HG03060 (cell line): Measurements from ENCODE around the gene DAAM2.

Experiments used
- ATAC-seq: cut with Tn5 transposase; IDR thresholded peaks from one replicate; pipeline ENCODE4 v1.9.1; 2021; ENCODE audit warnings: low read depth, moderate number of reproducible peaks; ENCODE audit not compliant: unreplicated experiment

Gene DAAM2

GRCh38 chr6:39903656-39904055 is 111.5 kb downstream of the DAAM2 start:
- no peak for ATAC-seq

GRCh38 chr6:39904946-39905639 is 112.9 kb downstream of the DAAM2 start:
- no peak for ATAC-seq

DNA sequence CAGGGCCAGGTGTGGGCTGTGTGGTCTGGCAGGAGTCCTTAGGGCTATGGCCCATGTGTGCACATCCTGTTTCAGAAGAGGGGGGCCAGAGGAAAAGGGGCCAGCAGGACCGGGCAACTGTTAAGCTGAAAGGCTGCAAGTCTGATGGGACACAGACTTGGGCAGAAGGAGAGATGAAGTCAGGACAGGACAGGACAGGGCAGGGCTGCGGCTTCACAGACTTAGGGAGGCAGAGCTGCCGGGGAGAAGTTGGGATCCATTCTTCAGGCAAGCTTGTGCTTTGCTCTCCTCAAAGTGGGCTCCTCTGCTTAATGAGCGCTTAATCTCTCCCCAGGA is 113.4 kb downstream of the DAAM2 start:
- ATAC-seq = no peak

- ATAC-seq = no peak
Observed at GRCh38 chr6:39906318-39906761, 114.2 kb downstream of the DAAM2 start.

- ATAC-seq = no peak
Observed at GRCh38 chr6:39907871-39908575, 115.8 kb downstream of the DAAM2 start.

- ATAC-seq = no peak
Observed at GRCh38 chr6:39908838-39909583, 116.8 kb downstream of the DAAM2 start.

GRCh38 chr6:39909701-39910100 is 117.5 kb downstream of the DAAM2 start:
- no peak for ATAC-seq

- ATAC-seq = no peak
Observed at GRCh38 chr6:39910164-39910563, 118.0 kb downstream of the DAAM2 start.

- ATAC-seq = no peak
Observed at GRCh38 chr6:39910744-39911143, 118.6 kb downstream of the DAAM2 start.

- no peak for ATAC-seq
Observed at GRCh38 chr6:39911513-39912125, 119.4 kb downstream of the DAAM2 start.

DNA sequence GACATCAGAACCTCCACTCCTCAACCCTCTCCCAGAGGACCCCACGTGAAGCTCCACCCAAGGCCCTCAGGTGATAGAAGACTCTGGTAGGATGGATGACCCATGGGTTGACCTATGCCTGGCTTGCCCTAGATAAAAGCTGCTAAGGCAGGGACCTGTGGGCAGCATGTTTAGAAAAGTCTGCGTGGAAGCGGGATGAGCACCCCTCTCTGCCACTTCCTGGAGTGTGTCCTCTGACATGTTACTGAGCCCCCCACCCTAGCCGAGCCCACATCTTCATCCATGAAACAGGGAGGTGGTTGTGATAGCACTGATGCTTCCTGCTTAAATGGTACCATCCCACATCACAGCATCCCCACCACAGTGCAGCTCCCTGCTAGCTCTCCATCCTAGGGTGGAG is 120.3 kb downstream of the DAAM2 start:
- no peak for ATAC-seq

DNA sequence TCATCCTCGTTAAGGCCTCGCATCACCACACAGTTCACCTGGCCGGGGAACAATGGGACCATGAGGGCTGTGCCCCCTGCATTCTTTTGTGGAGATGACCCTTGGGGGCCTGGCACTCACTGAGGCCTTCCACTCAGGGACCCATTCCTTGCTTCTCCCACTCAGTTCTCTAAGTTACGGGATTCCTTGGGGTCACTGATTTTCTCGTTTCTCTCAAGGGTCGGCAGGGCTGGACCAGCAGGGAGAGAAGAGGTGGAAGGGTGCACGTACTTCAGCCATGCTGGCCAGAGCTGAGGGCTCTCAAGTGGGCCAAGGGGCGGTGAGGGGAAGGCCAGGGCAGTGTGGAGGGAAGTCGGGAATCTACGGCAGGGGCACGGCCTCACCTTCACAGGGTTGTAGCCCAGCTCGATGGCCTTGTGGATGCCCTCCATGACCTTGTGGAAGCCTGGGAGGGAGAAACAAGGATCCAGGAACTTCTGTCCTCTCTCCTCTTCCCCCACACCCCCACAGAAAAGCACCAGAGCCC is 121.3 kb downstream of the DAAM2 start:
- no peak for ATAC-seq

DNA sequence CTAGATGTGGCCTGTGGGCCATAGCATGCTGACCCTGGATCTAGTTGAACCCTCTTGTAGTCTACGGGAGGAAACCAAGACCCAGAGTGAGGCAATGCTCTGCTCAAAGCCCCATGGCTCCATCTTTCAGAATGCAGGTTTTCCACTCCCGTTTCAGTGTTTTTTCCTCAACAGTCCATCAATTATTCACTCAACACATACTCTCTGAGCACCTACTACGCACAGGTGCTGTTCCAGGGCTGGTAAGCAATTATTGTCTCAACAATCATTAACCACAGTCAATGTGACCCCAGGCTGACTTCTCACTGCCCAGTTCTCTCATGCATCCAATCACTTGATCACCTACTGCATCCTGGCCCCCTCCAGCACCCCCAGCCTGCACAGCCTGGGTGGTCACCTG is 122.1 kb downstream of the DAAM2 start:
- no peak for ATAC-seq

GRCh38 chr6:39915866-39916265 is 123.7 kb downstream of the DAAM2 start:
- ATAC-seq = no peak

DNA sequence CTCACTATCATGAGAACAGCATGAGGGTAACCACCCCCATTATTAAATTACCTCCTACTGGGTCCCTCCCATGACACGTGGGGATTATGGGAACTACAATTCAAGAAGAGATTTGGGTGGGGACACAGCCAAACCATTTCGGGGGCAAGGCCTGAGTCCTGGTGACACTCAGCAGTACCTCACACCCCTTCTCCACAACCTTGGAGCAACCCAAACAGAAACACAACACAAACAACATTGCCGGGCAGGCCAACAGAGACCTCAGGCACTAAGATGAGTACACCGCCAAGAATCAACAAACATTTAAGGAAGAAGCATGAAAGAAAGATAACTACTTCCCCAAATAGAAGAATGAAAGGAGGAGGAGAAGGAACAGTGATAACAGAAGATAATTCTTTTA is 125.2 kb downstream of the DAAM2 start:
- ATAC-seq = no peak

DNA sequence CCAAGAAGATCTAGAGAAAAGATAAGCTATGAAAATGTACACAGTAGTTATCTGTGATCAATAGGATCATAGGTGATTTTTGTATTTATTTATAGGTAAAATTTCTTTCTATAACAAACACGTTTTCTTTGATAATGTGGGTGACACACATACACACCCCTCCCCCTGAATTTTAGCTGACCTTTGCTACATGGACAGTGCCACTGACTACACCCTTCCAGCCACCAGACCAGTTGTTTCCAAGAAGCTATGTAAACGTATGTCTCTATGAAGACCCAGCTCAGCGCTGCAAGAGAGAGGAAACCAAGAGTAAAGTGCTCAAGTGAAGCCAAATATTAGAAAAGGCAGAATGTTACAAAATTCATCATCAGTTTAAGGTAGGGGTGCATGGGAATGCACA is 125.8 kb downstream of the DAAM2 start:
- ATAC-seq = no peak

DNA sequence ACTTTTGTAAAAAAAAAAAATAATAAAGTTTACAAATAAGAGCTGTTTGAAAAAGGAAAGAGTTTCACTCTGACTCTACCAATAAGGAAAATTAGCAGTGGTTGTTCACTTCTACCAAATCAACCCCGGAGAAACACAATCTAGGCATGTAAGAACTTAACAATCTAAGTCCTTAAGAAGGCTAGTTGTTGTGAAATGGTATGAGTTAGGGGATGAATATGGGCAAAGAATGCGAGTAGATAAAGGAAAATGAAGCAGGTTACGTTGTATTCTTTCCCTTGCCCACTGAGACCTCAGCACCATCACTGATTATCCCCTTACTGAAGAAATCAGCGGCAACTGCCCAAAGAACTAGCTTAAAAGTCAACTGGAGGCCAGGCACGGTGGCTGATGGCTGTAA is 126.7 kb downstream of the DAAM2 start:
- ATAC-seq = no peak

GRCh38 chr6:39920157-39920556 is 128.0 kb downstream of the DAAM2 start:
- no peak for ATAC-seq

GRCh38 chr6:39922821-39923220 is 130.6 kb downstream of the DAAM2 start:
- ATAC-seq = no peak

GRCh38 chr6:39923394-39923793 is 131.2 kb downstream of the DAAM2 start:
- no peak for ATAC-seq

DNA sequence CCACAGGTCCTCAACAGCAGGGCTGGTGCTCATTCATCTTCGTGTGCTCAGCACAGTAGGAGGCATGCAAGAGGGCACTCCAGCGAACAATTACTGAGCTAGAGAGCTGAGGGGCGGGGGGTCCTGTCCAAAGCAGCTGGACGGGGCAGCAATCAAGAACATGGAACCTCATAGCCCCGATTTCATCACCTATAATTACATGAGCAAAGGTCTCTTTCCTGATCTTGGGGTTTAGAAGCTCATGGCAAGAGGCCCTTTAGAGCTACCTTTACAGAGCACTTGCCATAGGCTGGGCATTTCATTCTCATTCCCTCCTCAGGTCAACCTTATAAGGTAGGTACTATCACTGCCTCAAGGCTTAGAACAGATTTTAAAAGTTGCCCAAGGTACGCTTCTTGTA is 131.7 kb downstream of the DAAM2 start:
- ATAC-seq = no peak
